Breast epithelium (tissue), 3 donors: ENCODE results near the gene NEDD4L.

Experiments used
- POLR2AphosphoS5 ChIP-seq, 3 donors: sonication (generic); formaldehyde crosslinking; IDR thresholded peaks; one replicate each; pipeline ENCODE4 v1.6.1; 2017; ENCODE audit warnings: antibody characterized with exemption in 3 of 3
- TF ChIP-seq, protein P1 (sequence below), 3 donors: fragments of 450-650 bp; IDR thresholded peaks; one replicate each; pipeline ENCODE4 v1.5.1; 2016 to 2017; ENCODE audit warnings: antibody characterized with exemption in 3 of 3, mild to moderate bottlenecking in 3 of 3, moderate library complexity in 3 of 3

DNA sequence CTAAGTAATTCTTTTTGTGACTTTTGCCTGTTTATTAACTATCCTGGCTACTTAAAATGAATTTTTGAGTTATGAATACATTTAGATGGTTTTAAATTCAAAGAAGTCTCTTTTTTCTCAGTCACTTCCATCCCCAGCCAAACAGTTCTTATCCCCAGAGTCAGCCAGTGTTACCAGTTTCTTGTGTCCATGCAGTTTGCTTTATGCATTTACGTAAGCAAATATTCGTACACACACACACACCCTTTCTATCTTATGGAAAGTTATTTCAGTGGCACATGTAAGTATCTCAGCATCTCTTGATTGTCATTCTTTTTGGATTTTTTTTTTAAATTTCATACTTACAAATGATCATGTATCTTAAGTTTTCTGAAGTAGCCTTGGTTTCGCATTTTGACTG is 113.2 kb downstream of the NEDD4L start:
- TF ChIP-seq, protein P1, sequence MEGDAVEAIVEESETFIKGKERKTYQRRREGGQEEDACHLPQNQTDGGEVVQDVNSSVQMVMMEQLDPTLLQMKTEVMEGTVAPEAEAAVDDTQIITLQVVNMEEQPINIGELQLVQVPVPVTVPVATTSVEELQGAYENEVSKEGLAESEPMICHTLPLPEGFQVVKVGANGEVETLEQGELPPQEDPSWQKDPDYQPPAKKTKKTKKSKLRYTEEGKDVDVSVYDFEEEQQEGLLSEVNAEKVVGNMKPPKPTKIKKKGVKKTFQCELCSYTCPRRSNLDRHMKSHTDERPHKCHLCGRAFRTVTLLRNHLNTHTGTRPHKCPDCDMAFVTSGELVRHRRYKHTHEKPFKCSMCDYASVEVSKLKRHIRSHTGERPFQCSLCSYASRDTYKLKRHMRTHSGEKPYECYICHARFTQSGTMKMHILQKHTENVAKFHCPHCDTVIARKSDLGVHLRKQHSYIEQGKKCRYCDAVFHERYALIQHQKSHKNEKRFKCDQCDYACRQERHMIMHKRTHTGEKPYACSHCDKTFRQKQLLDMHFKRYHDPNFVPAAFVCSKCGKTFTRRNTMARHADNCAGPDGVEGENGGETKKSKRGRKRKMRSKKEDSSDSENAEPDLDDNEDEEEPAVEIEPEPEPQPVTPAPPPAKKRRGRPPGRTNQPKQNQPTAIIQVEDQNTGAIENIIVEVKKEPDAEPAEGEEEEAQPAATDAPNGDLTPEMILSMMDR (IDR thresholded peaks at IDR 0.05): no peak
- TF ChIP-seq POLR2AphosphoS5 (IDR thresholded peaks at IDR 0.05): no peak
